Endothelial cell (in vitro differentiated cells): ENCODE measurements around the gene MRPL17. TPM values are rescaled to one million over a fixed set of nuclear protein-coding genes. Genes with fewer than 3 reads are reported as not detected.

Source experiments
- DNase-seq: peaks from one replicate; pipeline ENCODE4 v3.0.0; 2021; ENCODE audit warnings: low spot score
- H3K27ac Mint-ChIP-seq: one replicate; pipeline ENCODE4 v1.8.0; 2021; ENCODE audit warnings: mixed read lengths, inconsistent platforms; ENCODE audit not compliant: unreplicated experiment
- H3K27me3 Mint-ChIP-seq: one replicate; pipeline ENCODE4 v1.8.0; 2021; ENCODE audit warnings: mild to moderate bottlenecking, moderate library complexity, mixed read lengths, inconsistent platforms; ENCODE audit not compliant: unreplicated experiment
- H3K36me3 Mint-ChIP-seq: one replicate; pipeline ENCODE4 v1.8.0; 2021; ENCODE audit warnings: mild to moderate bottlenecking, low read depth, mixed read lengths, inconsistent platforms; ENCODE audit not compliant: unreplicated experiment
- H3K4me1 Mint-ChIP-seq: one replicate; pipeline ENCODE4 v1.8.0; 2021; ENCODE audit warnings: mild to moderate bottlenecking, mixed read lengths, inconsistent platforms; ENCODE audit not compliant: unreplicated experiment
- H3K4me3 Mint-ChIP-seq: one replicate; pipeline ENCODE4 v1.8.0; 2021; ENCODE audit warnings: mild to moderate bottlenecking, mixed read lengths, inconsistent platforms; ENCODE audit not compliant: unreplicated experiment
- H3K9me3 Mint-ChIP-seq: one replicate; pipeline ENCODE4 v1.8.0; 2021; ENCODE audit warnings: mixed read lengths, inconsistent platforms; ENCODE audit not compliant: unreplicated experiment
- CTCF ChIP-seq: fragments of 200-600 bp; sonication (generic); IDR thresholded peaks from one replicate; pipeline ENCODE4 v1.5.0; 2021; ENCODE audit warnings: antibody characterized with exemption; ENCODE audit not compliant: unreplicated experiment
- total RNA-seq: library from RNA; stranded (reverse); fragmentation: NEBNext Ultra II Directional; extraction: Animal tissue kit (Norgen Biotek cat#: 25700); gene quantifications from one replicate; pipeline ENCODE4 v1.2.1, GENCODE V29; 2021; ENCODE audit not compliant: unreplicated experiment

Gene MRPL17
- total RNA-seq, 1 donor from 2014 or later: 44.8 TPM

GRCh38 chr11:6638429-6638828 lies 44.7 kb downstream of the MRPL17 start:
- Mint-ChIP-seq H3K4me1 (peaks cover 7% of the 10 kb centered on the region), H3K9me3 (no peaks in the 10 kb centered on the region), H3K4me3 (no peak overlapping the region), H3K36me3 (peaks cover 11% of the 10 kb centered on the region), H3K27ac (no peak overlapping the region), H3K27me3 (no peaks in the 10 kb centered on the region)
- TF ChIP-seq CTCF: no peak
- no peak for DNase-seq

- peaks cover 7% of the 10 kb centered on the region for H3K4me1 Mint-ChIP-seq
- no peaks in the 10 kb centered on the region for H3K27me3 Mint-ChIP-seq
- TF ChIP-seq CTCF: no peak
- no peak overlapping the region for H3K27ac Mint-ChIP-seq
- H3K36me3 Mint-ChIP-seq: peaks cover 17% of the 10 kb centered on the region
- no peak for DNase-seq
- H3K4me3 Mint-ChIP-seq: no peak overlapping the region
- H3K9me3 Mint-ChIP-seq: no peaks in the 10 kb centered on the region
Observed at GRCh38 chr11:6637871-6638270, 45.3 kb downstream of the MRPL17 start.

GRCh38 chr11:6636480-6636879 lies 46.7 kb downstream of the MRPL17 start:
- TF ChIP-seq CTCF: no peak
- no peak for DNase-seq
- H3K9me3 Mint-ChIP-seq: no peaks in the 10 kb centered on the region
- H3K36me3 Mint-ChIP-seq: peaks cover 27% of the 10 kb centered on the region
- H3K4me3 Mint-ChIP-seq: no peak overlapping the region
- peaks cover 7% of the 10 kb centered on the region for H3K4me1 Mint-ChIP-seq
- peaks cover 5% of the 10 kb centered on the region for H3K27me3 Mint-ChIP-seq
- no peak overlapping the region for H3K27ac Mint-ChIP-seq

- Mint-ChIP-seq H3K27ac (no peak overlapping the region), H3K4me1 (peaks cover 10% of the 10 kb centered on the region), H3K36me3 (peaks cover 36% of the 10 kb centered on the region), H3K4me3 (no peak overlapping the region), H3K9me3 (no peaks in the 10 kb centered on the region), H3K27me3 (peaks cover 13% of the 10 kb centered on the region)
- no peak for TF ChIP-seq CTCF
- DNase-seq: peak; percentile 48
Observed at GRCh38 chr11:6635082-6635932, 47.8 kb downstream of the MRPL17 start.

- peaks cover 9% of the 10 kb centered on the region for H3K4me1 Mint-ChIP-seq
- peak overlapping the region; percentile 78 for H3K27ac Mint-ChIP-seq
- peaks cover 34% of the 10 kb centered on the region for H3K36me3 Mint-ChIP-seq
- peaks cover 13% of the 10 kb centered on the region for H3K27me3 Mint-ChIP-seq
- TF ChIP-seq CTCF: no peak
- no peaks in the 10 kb centered on the region for H3K9me3 Mint-ChIP-seq
- peak overlapping the region; percentile 40 for H3K4me3 Mint-ChIP-seq
- DNase-seq: no peak
Observed at GRCh38 chr11:6634534-6634933, 48.6 kb downstream of the MRPL17 start.
